ENCODE data around the gene AFF3.

GRCh38 chr2:99554238-99554637, 588.2 kb downstream of the AFF3 start:
- no peak for TF ChIP-seq BHLHE40 (IDR thresholded peaks at IDR 0.05; ENCODE audit: low read depth, low read length)
- no peak for TF ChIP-seq CTCF (conservative IDR thresholded peaks at IDR 0.05; ENCODE audit: low read depth, low read length)
- no peak for TF ChIP-seq POLR2A (IDR thresholded peaks at IDR 0.05; ENCODE audit: low read depth, low read length)
- no peak for TF ChIP-seq RAD21 (IDR thresholded peaks at IDR 0.05; ENCODE audit: low read length)
- no peak for TF ChIP-seq FOS (IDR thresholded peaks at IDR 0.05; ENCODE audit: low read depth, low read length)
- TF ChIP-seq RFX5 (IDR thresholded peaks at IDR 0.05; ENCODE audit: low read depth, low read length), result no peak
- no peak for TF ChIP-seq MAFK (IDR thresholded peaks at IDR 0.05; ENCODE audit: low read depth, low read length)
- no peak for TF ChIP-seq ELK1 (IDR thresholded peaks at IDR 0.05; ENCODE audit: borderline replicate concordance, low read depth, low read length)
- TF ChIP-seq SMC3 (IDR thresholded peaks at IDR 0.05; ENCODE audit: low read depth, low read length), result no peak
- TF ChIP-seq CEBPB (IDR thresholded peaks at IDR 0.05; ENCODE audit: low read depth, low read length), result no peak
- TF ChIP-seq MXI1 (IDR thresholded peaks at IDR 0.05; ENCODE audit: borderline replicate concordance, low read depth, low read length), result no peak
- TF ChIP-seq MAZ (IDR thresholded peaks at IDR 0.05; ENCODE audit: borderline replicate concordance, low read depth, low read length), result no peak
- TF ChIP-seq USF2 (IDR thresholded peaks at IDR 0.05; ENCODE audit: low read depth, low read length), result no peak
- TF ChIP-seq CHD1 (IDR thresholded peaks at IDR 0.05; ENCODE audit: low read depth, low read length), result no peak

Measured in IMR-90 (cell line).